Esophagus squamous epithelium (tissue), 4 donors: ENCODE results near the gene FKBP1B.
"Not testable (repeated sequence)": the region's sequence is repeated elsewhere in the genome, so short reads cannot be mapped to it uniquely, and the experiment has no call there.

Experiments
- POLR2A ChIP-seq, 4 donors: fragments of 450-650 bp; IDR thresholded peaks; one replicate each; pipeline ENCODE4 v1.6.1; 2017; ENCODE audit warnings: antibody characterized with exemption in 4 of 4, mild to moderate bottlenecking in 4 of 4, moderate library complexity in 3 of 4
- TF ChIP-seq, protein P1 (sequence below), 6 experiments: fragments of 450-650 bp in 4 of 6; fragments of 200-600 bp in 2 of 6; sonication (generic) in 2 of 6; IDR thresholded peaks; one replicate each; pipeline ENCODE4 v1.5.1; 2016 to 2019; ENCODE audit warnings: antibody characterized with exemption in 6 of 6, mild to moderate bottlenecking in 4 of 6, moderate library complexity in 4 of 6

DNA sequence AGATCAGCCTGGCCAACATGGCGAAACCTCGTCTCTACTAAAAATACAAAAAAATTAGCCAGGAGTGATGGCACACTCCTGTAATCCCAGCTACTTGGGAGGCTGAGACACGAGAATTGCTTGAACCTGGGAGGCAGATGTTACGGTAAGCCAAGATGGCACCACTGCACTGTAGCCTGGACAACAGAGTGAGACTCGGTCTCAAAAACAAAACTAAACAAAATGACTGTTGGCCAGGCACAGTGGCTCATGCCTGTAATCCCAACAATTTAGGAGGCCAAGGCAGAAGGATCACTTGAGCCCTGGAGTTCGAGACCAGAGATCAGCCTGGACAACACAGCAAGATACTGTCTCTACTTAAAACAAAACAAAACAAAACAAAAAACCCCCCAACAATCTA is 6.4 kb upstream of the FKBP1B start:
- TF ChIP-seq, protein P1, sequence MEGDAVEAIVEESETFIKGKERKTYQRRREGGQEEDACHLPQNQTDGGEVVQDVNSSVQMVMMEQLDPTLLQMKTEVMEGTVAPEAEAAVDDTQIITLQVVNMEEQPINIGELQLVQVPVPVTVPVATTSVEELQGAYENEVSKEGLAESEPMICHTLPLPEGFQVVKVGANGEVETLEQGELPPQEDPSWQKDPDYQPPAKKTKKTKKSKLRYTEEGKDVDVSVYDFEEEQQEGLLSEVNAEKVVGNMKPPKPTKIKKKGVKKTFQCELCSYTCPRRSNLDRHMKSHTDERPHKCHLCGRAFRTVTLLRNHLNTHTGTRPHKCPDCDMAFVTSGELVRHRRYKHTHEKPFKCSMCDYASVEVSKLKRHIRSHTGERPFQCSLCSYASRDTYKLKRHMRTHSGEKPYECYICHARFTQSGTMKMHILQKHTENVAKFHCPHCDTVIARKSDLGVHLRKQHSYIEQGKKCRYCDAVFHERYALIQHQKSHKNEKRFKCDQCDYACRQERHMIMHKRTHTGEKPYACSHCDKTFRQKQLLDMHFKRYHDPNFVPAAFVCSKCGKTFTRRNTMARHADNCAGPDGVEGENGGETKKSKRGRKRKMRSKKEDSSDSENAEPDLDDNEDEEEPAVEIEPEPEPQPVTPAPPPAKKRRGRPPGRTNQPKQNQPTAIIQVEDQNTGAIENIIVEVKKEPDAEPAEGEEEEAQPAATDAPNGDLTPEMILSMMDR (IDR thresholded peaks at IDR 0.05), result not testable (repeated sequence)
- not testable (repeated sequence) for TF ChIP-seq POLR2A (IDR thresholded peaks at IDR 0.05)
